ENCODE results near the gene C9orf153. TPM values are rescaled to one million over a fixed set of nuclear protein-coding genes. Genes with fewer than 3 reads are reported as not detected.

C9orf153 gene
- total RNA-seq, 1 experiment from 2014 or later = not detected

DNA sequence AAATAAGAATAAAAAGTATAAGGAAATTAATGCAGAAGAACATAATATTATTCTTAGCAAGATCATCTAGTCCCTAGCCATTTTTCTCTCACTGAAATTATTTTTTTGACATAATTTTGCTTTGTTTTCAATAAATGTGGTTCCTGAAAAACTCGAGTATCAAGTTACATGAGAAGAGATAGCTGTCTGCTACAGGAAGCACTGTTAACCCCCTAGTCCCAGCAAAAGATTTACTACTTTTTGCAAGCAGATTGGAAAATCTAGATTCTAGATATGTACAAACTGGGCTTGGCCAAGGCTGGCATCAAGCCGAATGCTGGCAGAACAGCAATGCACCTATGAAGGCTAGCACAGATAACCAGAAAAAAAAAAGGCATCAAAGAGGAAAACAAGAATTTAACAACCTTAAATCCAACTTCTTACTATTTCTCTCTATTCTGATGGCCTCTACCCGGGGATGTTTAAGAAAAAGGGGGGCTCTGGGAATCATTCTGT lies 44.8 kb upstream of the C9orf153 start:
- RAD21 ChIA-PET (ENCODE audit: low non-redundant PET in 1 of 2, low total read pairs in 2 of 2, uncharacterized antibody in 2 of 2, unreplicated experiment in 2 of 2) = no interaction called here

More for the DNA sequence above, 44.8 kb upstream of the C9orf153 start:
- ATAC-seq = no peak
- no peak for TF ChIP-seq RAD21 (IDR thresholded peaks at IDR 0.05; ENCODE audit: low read depth)
- TF ChIP-seq, protein P1, sequence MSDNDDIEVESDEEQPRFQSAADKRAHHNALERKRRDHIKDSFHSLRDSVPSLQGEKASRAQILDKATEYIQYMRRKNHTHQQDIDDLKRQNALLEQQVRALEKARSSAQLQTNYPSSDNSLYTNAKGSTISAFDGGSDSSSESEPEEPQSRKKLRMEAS (IDR thresholded peaks at IDR 0.05) = no peak
- TF ChIP-seq CBX3 (IDR thresholded peaks at IDR 0.05; ENCODE audit: low read depth) = no peak
- no peak for TF ChIP-seq POLR2AphosphoS5 (IDR thresholded peaks at IDR 0.05; ENCODE audit: low read depth, low read length)
- no peak for TF ChIP-seq ELF1 (IDR thresholded peaks at IDR 0.05; ENCODE audit: borderline replicate concordance, low read depth)
- no peak for TF ChIP-seq EZH2phosphoT487 (IDR thresholded peaks at IDR 0.05; ENCODE audit: borderline replicate concordance)
- TF ChIP-seq CEBPB (IDR thresholded peaks at IDR 0.05; ENCODE audit: low read depth) = no peak
- no peak for TF ChIP-seq EGR1 (IDR thresholded peaks at IDR 0.05; ENCODE audit: low read depth)
- TF ChIP-seq, protein P2, sequence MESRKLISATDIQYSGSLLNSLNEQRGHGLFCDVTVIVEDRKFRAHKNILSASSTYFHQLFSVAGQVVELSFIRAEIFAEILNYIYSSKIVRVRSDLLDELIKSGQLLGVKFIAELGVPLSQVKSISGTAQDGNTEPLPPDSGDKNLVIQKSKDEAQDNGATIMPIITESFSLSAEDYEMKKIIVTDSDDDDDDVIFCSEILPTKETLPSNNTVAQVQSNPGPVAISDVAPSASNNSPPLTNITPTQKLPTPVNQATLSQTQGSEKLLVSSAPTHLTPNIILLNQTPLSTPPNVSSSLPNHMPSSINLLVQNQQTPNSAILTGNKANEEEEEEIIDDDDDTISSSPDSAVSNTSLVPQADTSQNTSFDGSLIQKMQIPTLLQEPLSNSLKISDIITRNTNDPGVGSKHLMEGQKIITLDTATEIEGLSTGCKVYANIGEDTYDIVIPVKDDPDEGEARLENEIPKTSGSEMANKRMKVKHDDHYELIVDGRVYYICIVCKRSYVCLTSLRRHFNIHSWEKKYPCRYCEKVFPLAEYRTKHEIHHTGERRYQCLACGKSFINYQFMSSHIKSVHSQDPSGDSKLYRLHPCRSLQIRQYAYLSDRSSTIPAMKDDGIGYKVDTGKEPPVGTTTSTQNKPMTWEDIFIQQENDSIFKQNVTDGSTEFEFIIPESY (IDR thresholded peaks at IDR 0.05; ENCODE audit: extremely low read depth, insufficient replicate concordance, low read length) = no peak
- TF ChIP-seq SIN3A (IDR thresholded peaks at IDR 0.05; ENCODE audit: low read depth) = no peak
- no peak for TF ChIP-seq JUND (IDR thresholded peaks at IDR 0.05)
- no peak for TF ChIP-seq YY1 (IDR thresholded peaks at IDR 0.05; ENCODE audit: extremely low read depth, insufficient replicate concordance, low read depth, low read length)
- TF ChIP-seq, protein P3, sequence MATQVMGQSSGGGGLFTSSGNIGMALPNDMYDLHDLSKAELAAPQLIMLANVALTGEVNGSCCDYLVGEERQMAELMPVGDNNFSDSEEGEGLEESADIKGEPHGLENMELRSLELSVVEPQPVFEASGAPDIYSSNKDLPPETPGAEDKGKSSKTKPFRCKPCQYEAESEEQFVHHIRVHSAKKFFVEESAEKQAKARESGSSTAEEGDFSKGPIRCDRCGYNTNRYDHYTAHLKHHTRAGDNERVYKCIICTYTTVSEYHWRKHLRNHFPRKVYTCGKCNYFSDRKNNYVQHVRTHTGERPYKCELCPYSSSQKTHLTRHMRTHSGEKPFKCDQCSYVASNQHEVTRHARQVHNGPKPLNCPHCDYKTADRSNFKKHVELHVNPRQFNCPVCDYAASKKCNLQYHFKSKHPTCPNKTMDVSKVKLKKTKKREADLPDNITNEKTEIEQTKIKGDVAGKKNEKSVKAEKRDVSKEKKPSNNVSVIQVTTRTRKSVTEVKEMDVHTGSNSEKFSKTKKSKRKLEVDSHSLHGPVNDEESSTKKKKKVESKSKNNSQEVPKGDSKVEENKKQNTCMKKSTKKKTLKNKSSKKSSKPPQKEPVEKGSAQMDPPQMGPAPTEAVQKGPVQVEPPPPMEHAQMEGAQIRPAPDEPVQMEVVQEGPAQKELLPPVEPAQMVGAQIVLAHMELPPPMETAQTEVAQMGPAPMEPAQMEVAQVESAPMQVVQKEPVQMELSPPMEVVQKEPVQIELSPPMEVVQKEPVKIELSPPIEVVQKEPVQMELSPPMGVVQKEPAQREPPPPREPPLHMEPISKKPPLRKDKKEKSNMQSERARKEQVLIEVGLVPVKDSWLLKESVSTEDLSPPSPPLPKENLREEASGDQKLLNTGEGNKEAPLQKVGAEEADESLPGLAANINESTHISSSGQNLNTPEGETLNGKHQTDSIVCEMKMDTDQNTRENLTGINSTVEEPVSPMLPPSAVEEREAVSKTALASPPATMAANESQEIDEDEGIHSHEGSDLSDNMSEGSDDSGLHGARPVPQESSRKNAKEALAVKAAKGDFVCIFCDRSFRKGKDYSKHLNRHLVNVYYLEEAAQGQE (IDR thresholded peaks at IDR 0.05; ENCODE audit: low read depth) = no peak
- no peak for TF ChIP-seq EZH2 (IDR thresholded peaks at IDR 0.05)
- TF ChIP-seq SP1 (IDR thresholded peaks at IDR 0.05; ENCODE audit: low read depth) = no peak
- TF ChIP-seq FOSL1 (IDR thresholded peaks at IDR 0.05; ENCODE audit: low read depth) = no peak
- Histone ChIP-seq H3K4me2 (ENCODE audit: low read length) (no peak overlapping the region), H3K27me3 (ENCODE audit: insufficient read depth, low read length) (no peaks in the 10 kb centered on the region), H4K20me1 (ENCODE audit: insufficient read depth) (no peaks in the 10 kb centered on the region), H3K27ac (ENCODE audit: low read depth, low read length) (no peak overlapping the region), H3K79me2 (ENCODE audit: insufficient read depth, low read length) (no peaks in the 10 kb centered on the region), H3K9me3 (ENCODE audit: control insufficient read depth in 1 of 2, insufficient read depth in 1 of 2, low read depth in 1 of 2, low read length in 2 of 2) (no peaks in the 10 kb centered on the region), H3K4me3 (replicated peaks in 1 of 2; ENCODE audit: low read depth in 1 of 2, low read length in 2 of 2) (no peak overlapping the region), H2AFZ (ENCODE audit: low read depth, low read length, poor library complexity, severe bottlenecking) (no peak overlapping the region), H3K4me1 (ENCODE audit: control insufficient read depth in 1 of 2, insufficient read depth in 2 of 2, low read length in 2 of 2) (peaks cover 2 to 7% of the 10 kb centered on the region in 2 experiments; a peak in 3 of 4 replicates), H3K36me3 (ENCODE audit: control insufficient read depth in 1 of 2, insufficient read depth in 2 of 2, low read length in 2 of 2) (peaks cover 22 to 51% of the 10 kb centered on the region in 2 experiments; a peak in 3 of 4 replicates), H3K9me2 (ENCODE audit: insufficient read depth) (no peaks in the 10 kb centered on the region), H3K9ac (ENCODE audit: low read length) (no peak overlapping the region)
- no peak for DNase-seq (ENCODE audit: low read depth, low spot score)
- intact Hi-C loops (cut with micrococcal nuclease) = no loop called here
- ChIA-PET CTCF (no interaction called here), POLR2A (no interaction called here)
- no TSS peak for BruUV-seq (replicated peaks)

Measured in HCT116 (cell line).